ENCODE data around the gene EPS8L2. TPM values are rescaled to one million over a fixed set of nuclear protein-coding genes. Genes with fewer than 3 reads are reported as not detected.

The EPS8L2 gene
- total and polyA plus RNA-seq, 9 of the 15 experiments (the other 6 are each of a cell fraction or from before 2014, with no cell fraction given) = 0.75 to 17.0 (median 3.7) TPM

GRCh38 chr11:762421-763072 is 56.5 kb downstream of the EPS8L2 start:
- WGBS (ENCODE audit: insufficient coverage, low coverage, missing lambda C conversion rate) = 70% methylated on average over 10 of the region's 10 CpGs
- H3K27me3 ChIP-seq (ENCODE audit: control insufficient read depth in 2 of 2, insufficient read depth in 2 of 2, low read length in 2 of 2) = no peaks in the 10 kb centered on the region
- H3K27ac ChIP-seq (ENCODE audit: extremely low read depth, low read depth, low read length) = peak overlapping the region; percentile 40; the same call in 1 of the 3 replicates
- in situ Hi-C loops (cut with MboI) (no loop called here), intact Hi-C loops (cut with micrococcal nuclease) (no loop called here)
- DNase-seq (ENCODE audit: extremely low read depth in 1 of 4, low spot score in 3 of 4) = peak in 3 of 4 experiments; percentile 34 to 40 (median 36)
- H2AFZ ChIP-seq (ENCODE audit: low read depth, low read length) = no peak overlapping the region
- ATAC-seq = peak; percentile 11
- H3K4me3 ChIP-seq = no peak overlapping the region
- peak; percentile 6 for FAIRE-seq
- H3K79me2 ChIP-seq (ENCODE audit: control insufficient read depth, insufficient read depth, low read length) = peaks cover 6% of the 10 kb centered on the region; the same call in 2 of the 3 replicates
- POLR2A ChIA-PET = interaction anchor here (0.6 to 10.4 kb wide), 9 partner anchors 8 to 214 kb away, joined by 3 to 88 read pairs (median 6); partner anchors contain the start of genes DEAF1, TALDO1 and TMEM80
- peaks cover 36% of the 10 kb centered on the region for H4K20me1 ChIP-seq (replicated peaks; ENCODE audit: control insufficient read depth, insufficient read depth, low read length)
- peak overlapping the region in 1 of 2 experiments; percentile 82; a peak in 2 of 4 replicates for H3K9ac ChIP-seq (ENCODE audit: insufficient read depth in 1 of 2, low read depth in 2 of 2, low read length in 2 of 2)
- H3K4me2 ChIP-seq (ENCODE audit: insufficient read depth, low read length) = no peak overlapping the region
- BruUV-seq (replicated peaks) = no TSS peak
- H3K36me3 ChIP-seq (ENCODE audit: control insufficient read depth, insufficient read depth, low read length) = peaks cover 97% of the 10 kb centered on the region
- H3K9me1 ChIP-seq (ENCODE audit: control insufficient read depth, insufficient read depth, low read length) = peaks cover 6% of the 10 kb centered on the region
- peaks cover 8 to 35% of the 10 kb centered on the region in 2 experiments; a peak in 4 of 5 replicates for H3K4me1 ChIP-seq (replicated peaks in 1 of 2; ENCODE audit: control insufficient read depth in 2 of 2, insufficient read depth in 2 of 2, low read length in 2 of 2)
- no peaks in the 10 kb centered on the region for H3K9me3 ChIP-seq (replicated peaks; ENCODE audit: control insufficient read depth, insufficient read depth, low read depth, low read length)
- CTCF ChIA-PET (ENCODE audit: low intra/inter-chr PET ratio) = no interaction called here
- 0 out of 4 replicates have a peak, but pooled peaks of 1 of the 2 experiments have one; percentile 45 for TF ChIP-seq SRF (CRISPR knock-in tag; IDR thresholded peaks at IDR 0.05)
- TF ChIP-seq HDGF (IDR thresholded peaks at IDR 0.05) = peak; percentile 79; the same call in 1 of the 2 replicates
- no peak for TF ChIP-seq POLR2H (tag; IDR thresholded peaks at IDR 0.05; ENCODE audit: low read depth)
- TF ChIP-seq ZNF134 (CRISPR knock-in tag; conservative IDR thresholded peaks at IDR 0.05) = no peak
- peak; percentile 47 for TF ChIP-seq SUPT5H (IDR thresholded peaks at IDR 0.05)
- TF ChIP-seq POLR2A (conservative IDR thresholded peaks at IDR 0.05) = peak; percentile 24
- TF ChIP-seq, protein P1, sequence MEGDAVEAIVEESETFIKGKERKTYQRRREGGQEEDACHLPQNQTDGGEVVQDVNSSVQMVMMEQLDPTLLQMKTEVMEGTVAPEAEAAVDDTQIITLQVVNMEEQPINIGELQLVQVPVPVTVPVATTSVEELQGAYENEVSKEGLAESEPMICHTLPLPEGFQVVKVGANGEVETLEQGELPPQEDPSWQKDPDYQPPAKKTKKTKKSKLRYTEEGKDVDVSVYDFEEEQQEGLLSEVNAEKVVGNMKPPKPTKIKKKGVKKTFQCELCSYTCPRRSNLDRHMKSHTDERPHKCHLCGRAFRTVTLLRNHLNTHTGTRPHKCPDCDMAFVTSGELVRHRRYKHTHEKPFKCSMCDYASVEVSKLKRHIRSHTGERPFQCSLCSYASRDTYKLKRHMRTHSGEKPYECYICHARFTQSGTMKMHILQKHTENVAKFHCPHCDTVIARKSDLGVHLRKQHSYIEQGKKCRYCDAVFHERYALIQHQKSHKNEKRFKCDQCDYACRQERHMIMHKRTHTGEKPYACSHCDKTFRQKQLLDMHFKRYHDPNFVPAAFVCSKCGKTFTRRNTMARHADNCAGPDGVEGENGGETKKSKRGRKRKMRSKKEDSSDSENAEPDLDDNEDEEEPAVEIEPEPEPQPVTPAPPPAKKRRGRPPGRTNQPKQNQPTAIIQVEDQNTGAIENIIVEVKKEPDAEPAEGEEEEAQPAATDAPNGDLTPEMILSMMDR (IDR thresholded peaks at IDR 0.05 in 2 of 3, conservative IDR thresholded peaks at IDR 0.05 in 1 of 3; ENCODE audit: insufficient read depth in 2 of 3, low read depth in 1 of 3, low read length in 3 of 3) = peak; percentile 39 to 51 (median 41)
- no peak for TF ChIP-seq RBM15 (IDR thresholded peaks at IDR 0.05; ENCODE audit: insufficient read depth, low read length)
- TF ChIP-seq, protein P2, sequence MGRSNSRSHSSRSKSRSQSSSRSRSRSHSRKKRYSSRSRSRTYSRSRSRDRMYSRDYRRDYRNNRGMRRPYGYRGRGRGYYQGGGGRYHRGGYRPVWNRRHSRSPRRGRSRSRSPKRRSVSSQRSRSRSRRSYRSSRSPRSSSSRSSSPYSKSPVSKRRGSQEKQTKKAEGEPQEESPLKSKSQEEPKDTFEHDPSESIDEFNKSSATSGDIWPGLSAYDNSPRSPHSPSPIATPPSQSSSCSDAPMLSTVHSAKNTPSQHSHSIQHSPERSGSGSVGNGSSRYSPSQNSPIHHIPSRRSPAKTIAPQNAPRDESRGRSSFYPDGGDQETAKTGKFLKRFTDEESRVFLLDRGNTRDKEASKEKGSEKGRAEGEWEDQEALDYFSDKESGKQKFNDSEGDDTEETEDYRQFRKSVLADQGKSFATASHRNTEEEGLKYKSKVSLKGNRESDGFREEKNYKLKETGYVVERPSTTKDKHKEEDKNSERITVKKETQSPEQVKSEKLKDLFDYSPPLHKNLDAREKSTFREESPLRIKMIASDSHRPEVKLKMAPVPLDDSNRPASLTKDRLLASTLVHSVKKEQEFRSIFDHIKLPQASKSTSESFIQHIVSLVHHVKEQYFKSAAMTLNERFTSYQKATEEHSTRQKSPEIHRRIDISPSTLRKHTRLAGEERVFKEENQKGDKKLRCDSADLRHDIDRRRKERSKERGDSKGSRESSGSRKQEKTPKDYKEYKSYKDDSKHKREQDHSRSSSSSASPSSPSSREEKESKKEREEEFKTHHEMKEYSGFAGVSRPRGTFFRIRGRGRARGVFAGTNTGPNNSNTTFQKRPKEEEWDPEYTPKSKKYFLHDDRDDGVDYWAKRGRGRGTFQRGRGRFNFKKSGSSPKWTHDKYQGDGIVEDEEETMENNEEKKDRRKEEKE (IDR thresholded peaks at IDR 0.05; ENCODE audit: borderline replicate concordance in 1 of 2, control insufficient read depth in 1 of 2, low read depth in 2 of 2, low read length in 1 of 2) = no peak
- 0 out of 2 replicates have a peak, but pooled peaks have one; percentile 46 for TF ChIP-seq HBP1 (CRISPR knock-in tag; IDR thresholded peaks at IDR 0.05)
- TF ChIP-seq TFAP4 (CRISPR knock-in tag; IDR thresholded peaks at IDR 0.05; ENCODE audit: borderline replicate concordance) = peak; percentile 63
- TF ChIP-seq CTBP1 (IDR thresholded peaks at IDR 0.05; ENCODE audit: borderline replicate concordance) = 0 out of 2 replicates have a peak, but pooled peaks have one; percentile 14
- TF ChIP-seq MYNN (IDR thresholded peaks at IDR 0.05) = 0 out of 2 replicates have a peak, but pooled peaks have one; percentile 31
- no peak for TF ChIP-seq MYNN (CRISPR knock-in tag; IDR thresholded peaks at IDR 0.05)
